Activated T-helper 2 cell treated with anti-CD3 and anti-CD28 coated beads, Interferon-gamma antibody, Interleukin-2, Interleukin-4, amounts not matched to agents 10 μg/mL and 5 μg/mL and 100 μg/mL, durations not matched to agents 14 hours and 24 hours and 36 hours (primary cell): ENCODE results near the gene RGS13. TPM values are rescaled to one million over a fixed set of nuclear protein-coding genes. Genes with fewer than 3 reads are reported as not detected.

Experiments used
- DNase-seq: peaks from one replicate; pipeline ENCODE4 v3.0.0; 2021; ENCODE audit warnings: low spot score
- H3K27ac Mint-ChIP-seq: one replicate; pipeline ENCODE4 v1.8.0; 2021; ENCODE audit warnings: mixed read lengths
- H3K27me3 Mint-ChIP-seq: one replicate; pipeline ENCODE4 v1.8.0; 2021; ENCODE audit warnings: low read depth, mixed read lengths
- H3K36me3 Mint-ChIP-seq: one replicate; pipeline ENCODE4 v1.8.0; 2021; ENCODE audit warnings: low read depth, mixed read lengths
- H3K4me1 Mint-ChIP-seq: one replicate; pipeline ENCODE4 v1.8.0; 2021; ENCODE audit warnings: low read depth, mixed read lengths
- H3K4me3 Mint-ChIP-seq: one replicate; pipeline ENCODE4 v1.8.0; 2021; ENCODE audit warnings: low read depth, mild to moderate bottlenecking, moderate library complexity, mixed read lengths
- H3K9me3 Mint-ChIP-seq: one replicate; pipeline ENCODE4 v1.8.0; 2021; ENCODE audit warnings: mixed read lengths
- intact Hi-C: fragments of 100-400 bp; cut with micrococcal nuclease; formaldehyde crosslinking; loops from one replicate; pipeline ENCODE4 v1.15.1; 2023
- total RNA-seq: library from RNA; stranded (reverse); gene quantifications from 2 replicates; pipeline ENCODE4 v1.2.3, GENCODE V29; 2022

Gene RGS13, protein sequence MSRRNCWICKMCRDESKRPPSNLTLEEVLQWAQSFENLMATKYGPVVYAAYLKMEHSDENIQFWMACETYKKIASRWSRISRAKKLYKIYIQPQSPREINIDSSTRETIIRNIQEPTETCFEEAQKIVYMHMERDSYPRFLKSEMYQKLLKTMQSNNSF
- total RNA-seq: not detected in 2 replicates

DNA sequence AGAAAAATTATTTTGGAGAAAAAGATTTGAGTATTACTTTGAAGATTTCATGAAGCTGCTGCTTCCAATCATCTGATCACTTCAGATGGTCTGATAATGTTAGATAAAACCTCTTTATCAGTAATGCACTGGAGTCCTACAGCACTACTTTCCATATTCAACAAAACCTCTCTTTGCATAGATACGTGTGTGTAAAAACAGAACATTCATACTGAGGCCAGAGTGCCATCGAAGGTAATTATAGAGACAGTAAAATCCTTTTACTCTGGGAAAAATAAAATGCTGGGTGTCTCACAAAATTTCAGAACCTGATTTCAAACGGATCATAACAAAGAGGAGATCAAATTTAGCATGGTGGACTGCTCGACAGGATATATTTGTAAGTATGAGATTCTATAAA, at the start of gene RGS13:
TSS of gene RGS13 (plus strand) at position 209 of the 400 bp plus-strand sequence. CDS start 8,188 bp downstream, outside the sequence.
- peaks cover 20% of the 10 kb centered on the region for H3K27me3 Mint-ChIP-seq
- no peak within 1 kb of the TSS for H3K27ac Mint-ChIP-seq
- peaks cover 9% of the 10 kb centered on the region for H3K4me1 Mint-ChIP-seq
- DNase-seq: no peak
- no peak within 1 kb of the TSS for H3K4me3 Mint-ChIP-seq
- no peaks in the 10 kb centered on the region for H3K9me3 Mint-ChIP-seq
- intact Hi-C loops: no loop called here
- no peaks in the 10 kb centered on the region for H3K36me3 Mint-ChIP-seq

DNA sequence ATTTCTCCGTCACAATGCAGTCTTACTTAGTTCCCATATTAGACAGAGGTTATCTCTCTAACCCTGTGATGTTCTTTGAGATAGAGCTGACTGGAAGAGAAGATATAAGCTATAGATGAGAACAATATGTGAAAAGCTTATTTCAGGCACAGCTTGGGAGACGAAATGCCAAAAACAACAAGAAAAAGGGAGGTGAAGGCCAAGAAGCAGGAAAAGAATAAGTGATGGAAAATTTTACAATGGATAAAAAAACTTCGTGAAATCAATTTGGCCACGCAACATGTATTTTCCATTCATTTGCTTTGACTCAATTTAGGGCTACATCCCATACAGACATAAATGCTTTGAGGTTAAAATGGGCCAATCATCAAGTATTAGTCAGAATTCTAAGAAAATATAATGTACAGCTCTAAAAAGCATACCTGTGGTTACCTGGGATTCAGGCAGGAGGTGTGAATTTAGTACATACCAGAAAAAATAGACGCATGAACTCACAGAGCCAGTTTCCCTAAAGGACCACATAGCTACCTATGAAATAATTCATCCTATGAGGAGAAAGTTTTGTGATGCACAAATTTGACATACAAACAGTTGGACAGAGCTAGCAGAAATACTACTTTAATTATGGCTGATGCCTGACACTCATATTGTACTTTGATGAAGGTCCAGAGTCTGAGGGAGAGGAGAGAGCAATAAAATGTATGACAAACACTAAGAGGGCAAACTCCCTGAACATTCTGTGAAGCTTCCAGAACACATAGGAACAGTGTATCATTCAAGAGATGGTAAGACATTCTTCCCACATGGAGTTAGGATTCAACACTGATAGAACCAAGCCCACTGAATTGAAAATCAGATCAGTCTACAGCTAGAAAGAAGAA, 48.3 kb upstream of the RGS13 start:
- intact Hi-C loops: no loop called here
- Mint-ChIP-seq H3K4me3 (no peak overlapping the region), H3K36me3 (no peaks in the 10 kb centered on the region), H3K27ac (no peak overlapping the region), H3K4me1 (peaks cover 3% of the 10 kb centered on the region), H3K9me3 (no peaks in the 10 kb centered on the region), H3K27me3 (peaks cover 21% of the 10 kb centered on the region)
- no peak for DNase-seq

DNA sequence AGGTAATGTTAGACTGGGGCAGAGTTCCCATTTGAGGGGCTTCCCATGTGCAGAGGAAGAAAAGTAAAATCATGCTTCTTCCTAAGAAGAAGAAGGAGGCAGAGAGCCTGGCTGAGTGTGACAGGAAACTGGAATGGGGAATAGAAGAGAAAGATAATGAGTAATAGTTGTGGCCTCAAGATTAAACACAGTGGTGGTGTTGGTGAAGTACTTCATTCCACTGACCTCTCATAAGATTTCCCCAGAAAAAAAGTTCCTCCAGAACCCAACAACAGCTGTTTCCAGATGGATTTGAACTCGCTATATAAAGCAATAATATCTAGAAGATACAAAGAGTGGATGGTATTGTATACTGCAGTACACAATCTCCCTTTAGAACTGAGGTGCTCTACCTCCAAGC, 47.4 kb upstream of the RGS13 start:
- DNase-seq: no peak
- Mint-ChIP-seq H3K27me3 (peaks cover 22% of the 10 kb centered on the region), H3K27ac (no peak overlapping the region), H3K4me3 (no peak overlapping the region), H3K36me3 (no peaks in the 10 kb centered on the region), H3K4me1 (peaks cover 1% of the 10 kb centered on the region), H3K9me3 (no peaks in the 10 kb centered on the region)
- intact Hi-C loops: no loop called here

DNA sequence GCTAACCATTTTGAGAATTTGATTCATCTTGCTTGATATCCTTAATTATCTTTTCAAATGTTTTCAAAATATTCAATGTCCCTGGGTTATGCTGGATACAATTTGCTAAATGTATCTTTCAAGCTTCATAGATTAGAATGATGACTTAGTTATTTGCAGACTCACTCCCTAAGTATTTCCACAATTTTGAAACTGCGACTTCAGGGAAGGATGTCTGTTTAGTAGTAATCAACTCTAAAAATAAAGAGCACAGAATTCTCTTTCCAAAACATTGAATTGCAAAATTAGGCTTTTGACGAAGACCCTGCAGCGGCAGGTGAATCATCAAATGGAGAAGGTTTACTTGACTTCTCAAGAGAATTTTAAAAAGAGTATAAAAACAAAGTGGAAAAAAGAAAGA, 46.1 kb upstream of the RGS13 start:
- intact Hi-C loops: no loop called here
- Mint-ChIP-seq H3K4me1 (peaks cover 1% of the 10 kb centered on the region), H3K27ac (no peak overlapping the region), H3K36me3 (no peaks in the 10 kb centered on the region), H3K4me3 (no peak overlapping the region), H3K27me3 (peaks cover 26% of the 10 kb centered on the region), H3K9me3 (no peaks in the 10 kb centered on the region)
- no peak for DNase-seq

DNA sequence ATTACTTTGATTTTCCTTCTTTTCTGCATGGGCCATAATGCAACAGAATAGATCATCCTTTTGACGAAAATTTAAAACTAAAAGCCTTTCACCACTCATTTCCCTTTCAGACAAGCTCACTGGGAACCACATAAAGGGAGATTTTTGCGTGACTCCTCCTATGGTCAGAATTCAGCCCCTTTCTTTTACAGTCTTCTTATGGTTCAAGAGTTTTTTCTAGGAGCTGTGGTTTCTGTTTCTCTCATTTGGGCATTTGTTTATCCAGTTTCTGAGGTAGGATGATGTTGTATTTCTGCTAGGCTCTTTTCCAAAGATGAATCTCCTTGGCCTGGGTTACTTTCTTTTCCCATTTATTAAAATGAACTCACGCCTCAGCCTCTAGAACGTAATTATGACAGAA, 43.4 kb upstream of the RGS13 start:
- H3K27me3 Mint-ChIP-seq: peaks cover 27% of the 10 kb centered on the region
- H3K36me3 Mint-ChIP-seq: no peaks in the 10 kb centered on the region
- no peak for DNase-seq
- no peak overlapping the region for H3K4me3 Mint-ChIP-seq
- intact Hi-C loops: no loop called here
- no peak overlapping the region for H3K27ac Mint-ChIP-seq
- no peaks in the 10 kb centered on the region for H3K9me3 Mint-ChIP-seq
- peaks cover 7% of the 10 kb centered on the region for H3K4me1 Mint-ChIP-seq

DNA sequence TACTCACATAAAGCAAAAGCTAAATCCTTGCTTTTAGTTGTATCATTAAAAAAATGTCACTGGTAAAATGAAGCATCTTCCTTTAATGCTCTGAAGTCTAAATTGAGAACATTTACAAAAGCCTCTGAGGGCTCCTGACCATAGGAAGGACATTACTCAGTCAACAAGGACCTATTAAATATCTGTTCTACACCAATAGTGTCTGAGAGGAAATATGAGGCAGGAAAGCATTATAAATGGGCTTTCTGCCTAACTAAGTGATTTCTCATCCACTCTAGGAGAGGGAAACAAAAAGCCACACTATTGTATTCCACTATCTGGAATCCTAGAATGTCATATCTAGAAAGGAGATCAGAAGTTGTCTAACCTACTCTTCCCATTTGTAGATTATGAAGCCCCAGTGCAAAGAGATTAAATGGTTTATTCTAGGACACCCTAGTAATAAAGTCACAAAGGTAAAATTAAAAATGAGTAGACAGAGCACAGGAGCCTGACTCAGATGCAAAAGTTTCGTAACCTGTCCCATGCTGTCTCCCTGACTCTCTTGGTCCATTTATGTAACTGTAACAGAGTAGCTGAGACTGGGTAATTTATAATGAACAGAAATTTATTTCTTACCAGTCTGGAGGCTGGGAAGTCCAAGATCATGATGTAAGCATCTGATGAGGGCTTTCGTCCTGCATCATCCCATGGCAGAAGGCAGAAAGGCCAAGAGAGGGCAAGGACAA, 42.8 kb upstream of the RGS13 start:
- intact Hi-C loops: no loop called here
- Mint-ChIP-seq H3K4me3 (no peak overlapping the region), H3K9me3 (no peaks in the 10 kb centered on the region), H3K36me3 (no peaks in the 10 kb centered on the region), H3K27me3 (peaks cover 24% of the 10 kb centered on the region), H3K27ac (no peak overlapping the region), H3K4me1 (peaks cover 7% of the 10 kb centered on the region)
- no peak for DNase-seq

DNA sequence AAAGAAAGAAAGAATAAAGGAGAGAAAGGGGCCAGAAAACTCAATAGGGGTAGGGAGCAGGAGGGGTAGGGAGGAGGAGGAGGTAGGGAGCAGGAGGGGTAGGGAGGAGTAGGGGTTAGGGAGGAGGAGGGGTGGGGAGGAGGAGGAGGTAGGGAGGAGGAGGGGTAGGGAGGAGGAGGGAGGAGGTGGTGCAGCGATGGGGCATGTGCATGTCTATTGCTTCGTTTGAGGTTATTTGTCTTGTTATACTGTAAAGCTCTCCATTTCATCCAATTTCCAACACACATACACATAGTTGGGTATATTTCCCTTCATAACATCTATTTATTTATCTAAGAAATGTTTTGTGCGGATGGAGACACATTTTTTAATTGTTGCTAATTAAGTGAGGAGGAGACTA, 40.6 kb upstream of the RGS13 start:
- intact Hi-C loops: no loop called here
- no peak overlapping the region for H3K4me3 Mint-ChIP-seq

DNA sequence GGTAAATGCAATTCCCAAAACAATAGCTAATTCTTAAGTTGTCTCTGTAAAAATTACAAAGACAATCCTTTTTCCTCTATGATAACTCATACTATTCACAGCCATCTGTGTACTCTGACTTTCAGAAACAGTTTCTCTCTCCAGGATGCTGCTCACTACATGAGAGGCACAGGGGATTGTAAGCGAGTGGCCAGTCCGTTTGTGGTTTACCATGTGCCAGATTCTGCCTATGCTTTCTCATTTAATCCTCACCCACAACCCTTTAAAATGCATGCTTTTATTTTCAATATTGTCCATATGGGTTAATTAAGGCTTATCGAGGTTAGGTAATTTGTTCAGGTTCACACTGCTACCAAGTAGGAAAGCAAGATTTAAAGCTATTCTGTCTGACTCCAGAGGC, 37.4 kb upstream of the RGS13 start:
- no peak overlapping the region for H3K27ac Mint-ChIP-seq
- no peaks in the 10 kb centered on the region for H3K36me3 Mint-ChIP-seq
- peaks cover 24% of the 10 kb centered on the region for H3K4me1 Mint-ChIP-seq
- intact Hi-C loops: no loop called here
- no peak for DNase-seq
- no peak overlapping the region for H3K4me3 Mint-ChIP-seq
- no peaks in the 10 kb centered on the region for H3K9me3 Mint-ChIP-seq
- H3K27me3 Mint-ChIP-seq: peaks cover 12% of the 10 kb centered on the region

More for the DNA sequence above, 40.6 kb upstream of the RGS13 start:
- Mint-ChIP-seq H3K4me1 (peaks cover 7% of the 10 kb centered on the region), H3K27ac (no peak overlapping the region), H3K27me3 (peaks cover 20% of the 10 kb centered on the region), H3K9me3 (no peaks in the 10 kb centered on the region), H3K36me3 (no peaks in the 10 kb centered on the region)
- no peak for DNase-seq

DNA sequence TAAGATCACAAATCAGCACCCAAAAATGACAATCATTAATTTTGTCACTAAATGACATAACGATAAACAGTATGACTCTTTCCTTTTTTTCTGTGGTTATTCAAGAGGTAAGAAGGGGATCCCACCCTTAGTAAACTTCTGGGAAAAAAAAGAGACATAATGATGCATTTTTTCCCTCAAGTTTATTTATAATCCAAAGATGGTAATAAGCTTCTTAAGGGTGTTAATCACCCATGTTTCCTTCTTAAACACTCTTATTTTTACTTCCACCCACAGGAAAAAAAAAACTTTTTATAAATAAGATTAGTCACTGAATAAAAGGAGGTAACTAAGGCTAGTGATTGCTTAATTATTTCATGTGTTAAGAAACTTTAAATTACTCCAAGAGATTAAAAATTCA, 35.7 kb upstream of the RGS13 start:
- Mint-ChIP-seq H3K27me3 (peaks cover 5% of the 10 kb centered on the region), H3K4me3 (no peak overlapping the region), H3K4me1 (peaks cover 22% of the 10 kb centered on the region), H3K9me3 (no peaks in the 10 kb centered on the region), H3K36me3 (no peaks in the 10 kb centered on the region), H3K27ac (no peak overlapping the region)
- DNase-seq: no peak
- intact Hi-C loops: no loop called here

DNA sequence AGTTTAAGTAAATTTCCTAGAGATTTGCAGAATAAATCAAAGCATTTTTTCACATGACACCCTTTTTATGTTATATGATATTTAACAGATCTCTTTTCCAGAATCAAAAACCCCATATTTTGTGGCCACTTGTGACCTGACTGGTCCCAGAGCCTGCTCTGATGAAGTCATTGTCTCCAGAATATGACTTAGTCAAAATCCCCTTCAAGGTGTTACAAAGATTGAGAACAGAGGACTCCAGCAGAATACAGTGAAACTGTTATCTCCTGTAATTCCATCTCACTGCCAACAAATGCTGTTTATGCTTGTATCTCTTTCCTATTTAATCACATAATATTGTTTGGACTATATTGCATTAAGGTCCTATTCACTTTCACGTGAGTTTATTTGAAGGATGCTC, 34.8 kb upstream of the RGS13 start:
- intact Hi-C loops: no loop called here
- Mint-ChIP-seq H3K27me3 (peaks cover 4% of the 10 kb centered on the region), H3K4me1 (peaks cover 21% of the 10 kb centered on the region), H3K36me3 (no peaks in the 10 kb centered on the region), H3K9me3 (no peaks in the 10 kb centered on the region), H3K4me3 (no peak overlapping the region), H3K27ac (no peak overlapping the region)
- DNase-seq: no peak

DNA sequence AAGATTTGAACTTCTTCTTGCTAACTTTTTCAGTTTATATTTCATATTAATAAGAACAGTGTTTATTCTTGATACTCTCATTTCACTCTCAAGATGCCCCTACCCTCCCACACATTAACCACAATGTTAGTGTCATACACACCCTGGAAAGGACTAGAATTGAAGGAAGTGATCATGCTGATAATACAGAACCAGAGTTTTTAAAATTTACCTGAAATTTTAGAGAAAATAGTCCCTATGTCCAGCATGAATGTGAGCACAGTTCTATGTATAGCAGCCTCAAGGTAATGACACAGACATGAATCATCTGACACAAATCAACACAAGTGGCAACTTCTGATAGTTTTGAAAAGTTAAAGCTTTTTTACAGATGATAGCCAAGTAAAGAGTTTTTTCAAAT, 34.4 kb upstream of the RGS13 start:
- peaks cover 19% of the 10 kb centered on the region for H3K4me1 Mint-ChIP-seq
- H3K4me3 Mint-ChIP-seq: no peak overlapping the region
- intact Hi-C loops: no loop called here
- H3K27me3 Mint-ChIP-seq: peaks cover 4% of the 10 kb centered on the region
- no peaks in the 10 kb centered on the region for H3K9me3 Mint-ChIP-seq
- DNase-seq: no peak
- H3K27ac Mint-ChIP-seq: no peak overlapping the region
- no peaks in the 10 kb centered on the region for H3K36me3 Mint-ChIP-seq

DNA sequence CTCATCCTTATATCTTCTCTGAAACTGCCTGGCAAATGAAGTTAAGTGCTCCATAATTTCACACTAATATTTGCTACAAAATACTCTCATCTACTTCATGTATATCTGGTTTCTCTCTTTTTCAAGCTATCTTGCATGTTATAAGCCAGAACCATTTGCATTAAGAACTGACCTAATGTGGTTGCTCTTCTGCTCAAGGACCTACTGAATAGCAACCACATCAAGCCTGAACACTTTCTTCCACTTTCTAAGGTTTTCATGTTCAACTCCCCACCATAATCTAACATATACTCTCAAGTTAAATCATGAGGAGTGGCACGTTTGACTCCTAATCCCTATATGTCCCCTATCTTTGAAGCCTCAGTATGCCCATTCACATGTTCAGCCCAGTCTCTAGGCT, 33.2 kb upstream of the RGS13 start:
- intact Hi-C loops: no loop called here
- Mint-ChIP-seq H3K4me1 (peaks cover 19% of the 10 kb centered on the region), H3K36me3 (no peaks in the 10 kb centered on the region), H3K9me3 (no peaks in the 10 kb centered on the region), H3K4me3 (no peak overlapping the region), H3K27me3 (peaks cover 4% of the 10 kb centered on the region), H3K27ac (no peak overlapping the region)
- no peak for DNase-seq

DNA sequence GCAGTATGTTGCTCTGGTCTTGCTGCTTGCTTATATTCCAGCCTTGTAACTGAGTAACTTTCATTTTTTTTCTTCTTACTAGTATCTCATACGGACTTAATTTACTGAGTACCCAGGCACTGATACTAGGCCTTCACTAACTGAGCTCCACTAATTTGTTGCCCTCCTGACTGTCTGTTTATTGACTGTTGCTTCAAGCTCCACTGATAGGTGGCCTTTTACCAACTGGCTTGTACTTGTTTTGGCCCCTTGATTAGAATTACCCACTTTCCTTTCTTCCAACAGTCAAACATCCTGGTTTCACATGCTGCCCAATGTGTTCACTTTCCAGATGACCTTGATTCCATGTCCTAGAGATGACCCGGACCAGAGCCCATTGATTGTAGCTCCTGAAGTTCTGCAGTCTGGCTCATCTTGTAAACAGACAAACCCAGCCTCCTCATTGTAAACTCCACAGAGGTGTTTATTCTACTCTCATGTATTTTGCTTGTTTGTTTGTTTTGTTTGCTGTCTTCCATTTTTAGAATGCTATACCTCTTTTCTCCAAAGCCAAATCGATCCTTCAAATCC, 32.6 kb upstream of the RGS13 start:
- Mint-ChIP-seq H3K4me3 (no peak overlapping the region), H3K4me1 (peaks cover 19% of the 10 kb centered on the region), H3K27ac (no peak overlapping the region), H3K27me3 (peaks cover 4% of the 10 kb centered on the region), H3K36me3 (no peaks in the 10 kb centered on the region), H3K9me3 (no peaks in the 10 kb centered on the region)
- DNase-seq: no peak
- intact Hi-C loops: no loop called here
